ENCODE data around the gene ALDH1L2.

ALDH1L2 gene

GRCh38 chr12:105069936-105070702 is 14.1 kb downstream of the ALDH1L2 start:
- Histone ChIP-seq H3K27me3 (ENCODE audit: control insufficient read depth in 5 of 5, insufficient read depth in 4 of 5, low read length in 5 of 5) (no peaks in the 10 kb centered on the region), H3K9me3 (ENCODE audit: control insufficient read depth in 5 of 5, low read length in 5 of 5) (no peaks in the 10 kb centered on the region), H3K36me3 (ENCODE audit: control insufficient read depth in 5 of 5, insufficient read depth in 5 of 5, low read length in 5 of 5) (peaks cover 5 to 21% (median 7%) of the 10 kb centered on the region in 5 donors), H3K9ac (ENCODE audit: low read length in 5 of 5) (no peak overlapping the region), H3K27ac (ENCODE audit: low read depth, low read length) (no peak overlapping the region), H3K4me3 (ENCODE audit: low read depth in 1 of 5, low read length in 5 of 5) (no peak overlapping the region), H3K4me1 (ENCODE audit: control insufficient read depth in 5 of 5, insufficient read depth in 5 of 5, low read length in 5 of 5) (no peaks in the 10 kb centered on the region)

GRCh38 chr12:105067511-105068031 is 16.7 kb downstream of the ALDH1L2 start:
- Histone ChIP-seq H3K27me3 (ENCODE audit: control insufficient read depth in 5 of 5, insufficient read depth in 4 of 5, low read length in 5 of 5) (no peaks in the 10 kb centered on the region), H3K36me3 (ENCODE audit: control insufficient read depth in 5 of 5, insufficient read depth in 5 of 5, low read length in 5 of 5) (peaks cover 7 to 30% (median 8%) of the 10 kb centered on the region in 5 donors), H3K4me1 (ENCODE audit: control insufficient read depth in 5 of 5, insufficient read depth in 5 of 5, low read length in 5 of 5) (no peaks in the 10 kb centered on the region), H3K4me3 (ENCODE audit: low read depth in 1 of 5, low read length in 5 of 5) (no peak overlapping the region), H3K9ac (ENCODE audit: low read length in 5 of 5) (no peak overlapping the region), H3K9me3 (ENCODE audit: control insufficient read depth in 5 of 5, low read length in 5 of 5) (no peaks in the 10 kb centered on the region), H3K27ac (ENCODE audit: low read depth, low read length) (no peak overlapping the region)

GRCh38 chr12:105064564-105065178 is 19.6 kb downstream of the ALDH1L2 start:
- Histone ChIP-seq H3K27ac (ENCODE audit: low read depth, low read length) (no peak overlapping the region), H3K9ac (ENCODE audit: low read length in 5 of 5) (no peak overlapping the region), H3K4me3 (ENCODE audit: low read depth in 1 of 5, low read length in 5 of 5) (no peak overlapping the region), H3K36me3 (ENCODE audit: control insufficient read depth in 5 of 5, insufficient read depth in 5 of 5, low read length in 5 of 5) (peaks cover 6 to 47% (median 16%) of the 10 kb centered on the region in 5 donors), H3K27me3 (ENCODE audit: control insufficient read depth in 5 of 5, insufficient read depth in 4 of 5, low read length in 5 of 5) (no peaks in the 10 kb centered on the region), H3K9me3 (ENCODE audit: control insufficient read depth in 5 of 5, low read length in 5 of 5) (no peaks in the 10 kb centered on the region), H3K4me1 (ENCODE audit: control insufficient read depth in 5 of 5, insufficient read depth in 5 of 5, low read length in 5 of 5) (no peaks in the 10 kb centered on the region)

- peaks cover 0 to 7% (median 0%) of the 10 kb centered on the region in 5 donors for H3K9me3 ChIP-seq (ENCODE audit: control insufficient read depth in 5 of 5, low read length in 5 of 5)
- no peak overlapping the region for H3K9ac ChIP-seq (ENCODE audit: low read length in 5 of 5)
- no peaks in the 10 kb centered on the region for H3K4me1 ChIP-seq (ENCODE audit: control insufficient read depth in 5 of 5, insufficient read depth in 5 of 5, low read length in 5 of 5)
- H3K36me3 ChIP-seq (ENCODE audit: control insufficient read depth in 5 of 5, insufficient read depth in 5 of 5, low read length in 5 of 5), result peaks cover 7 to 42% (median 17%) of the 10 kb centered on the region in 5 donors
- H3K4me3 ChIP-seq (ENCODE audit: low read depth in 1 of 5, low read length in 5 of 5), result no peak overlapping the region
- H3K27ac ChIP-seq (ENCODE audit: low read depth, low read length), result no peak overlapping the region
- no peaks in the 10 kb centered on the region for H3K27me3 ChIP-seq (ENCODE audit: control insufficient read depth in 5 of 5, insufficient read depth in 4 of 5, low read length in 5 of 5)
These were observed 23.4 kb downstream of the ALDH1L2 start for GRCh38 chr12:105060715-105061378.

- Histone ChIP-seq H3K9me3 (ENCODE audit: control insufficient read depth in 5 of 5, low read length in 5 of 5) (peaks cover 0 to 8% (median 0%) of the 10 kb centered on the region in 5 donors), H3K9ac (ENCODE audit: low read length in 5 of 5) (no peak overlapping the region), H3K4me1 (ENCODE audit: control insufficient read depth in 5 of 5, insufficient read depth in 5 of 5, low read length in 5 of 5) (peaks cover 0 to 8% (median 2%) of the 10 kb centered on the region in 5 donors), H3K36me3 (ENCODE audit: control insufficient read depth in 5 of 5, insufficient read depth in 5 of 5, low read length in 5 of 5) (peaks cover 4 to 18% (median 13%) of the 10 kb centered on the region in 5 donors), H3K4me3 (ENCODE audit: low read depth in 1 of 5, low read length in 5 of 5) (no peak overlapping the region), H3K27me3 (ENCODE audit: control insufficient read depth in 5 of 5, insufficient read depth in 4 of 5, low read length in 5 of 5) (no peaks in the 10 kb centered on the region), H3K27ac (ENCODE audit: low read depth, low read length) (no peak overlapping the region)
These were observed 27.1 kb downstream of the ALDH1L2 start for GRCh38 chr12:105057174-105057573.

- Histone ChIP-seq H3K9me3 (ENCODE audit: control insufficient read depth in 5 of 5, low read length in 5 of 5) (peaks cover 0 to 8% (median 0%) of the 10 kb centered on the region in 5 donors), H3K4me1 (ENCODE audit: control insufficient read depth in 5 of 5, insufficient read depth in 5 of 5, low read length in 5 of 5) (peaks cover 0 to 8% (median 2%) of the 10 kb centered on the region in 5 donors), H3K27me3 (ENCODE audit: control insufficient read depth in 5 of 5, insufficient read depth in 4 of 5, low read length in 5 of 5) (no peaks in the 10 kb centered on the region), H3K27ac (ENCODE audit: low read depth, low read length) (no peak overlapping the region), H3K9ac (ENCODE audit: low read length in 5 of 5) (no peak overlapping the region), H3K4me3 (ENCODE audit: low read depth in 1 of 5, low read length in 5 of 5) (no peak overlapping the region), H3K36me3 (ENCODE audit: control insufficient read depth in 5 of 5, insufficient read depth in 5 of 5, low read length in 5 of 5) (peaks cover 7 to 8% (median 8%) of the 10 kb centered on the region in 5 donors)
These were observed 31.1 kb downstream of the ALDH1L2 start for GRCh38 chr12:105053116-105053572.

- Histone ChIP-seq H3K4me1 (ENCODE audit: control insufficient read depth in 5 of 5, insufficient read depth in 5 of 5, low read length in 5 of 5) (peaks cover 0 to 8% (median 2%) of the 10 kb centered on the region in 5 donors), H3K27ac (ENCODE audit: low read depth, low read length) (no peak overlapping the region), H3K4me3 (ENCODE audit: low read depth in 1 of 5, low read length in 5 of 5) (no peak overlapping the region), H3K9ac (ENCODE audit: low read length in 5 of 5) (no peak overlapping the region), H3K9me3 (ENCODE audit: control insufficient read depth in 5 of 5, low read length in 5 of 5) (peaks cover 0 to 8% (median 2%) of the 10 kb centered on the region in 5 donors), H3K36me3 (ENCODE audit: control insufficient read depth in 5 of 5, insufficient read depth in 5 of 5, low read length in 5 of 5) (peaks cover 7 to 14% (median 8%) of the 10 kb centered on the region in 5 donors), H3K27me3 (ENCODE audit: control insufficient read depth in 5 of 5, insufficient read depth in 4 of 5, low read length in 5 of 5) (no peaks in the 10 kb centered on the region)
These were observed 32.3 kb downstream of the ALDH1L2 start for GRCh38 chr12:105051981-105052380.

- Histone ChIP-seq H3K9ac (ENCODE audit: low read length in 5 of 5) (no peak overlapping the region), H3K27ac (ENCODE audit: low read depth, low read length) (no peak overlapping the region), H3K9me3 (ENCODE audit: control insufficient read depth in 5 of 5, low read length in 5 of 5) (peaks cover 0 to 3% (median 0%) of the 10 kb centered on the region in 5 donors), H3K27me3 (ENCODE audit: control insufficient read depth in 5 of 5, insufficient read depth in 4 of 5, low read length in 5 of 5) (no peaks in the 10 kb centered on the region), H3K36me3 (ENCODE audit: control insufficient read depth in 5 of 5, insufficient read depth in 5 of 5, low read length in 5 of 5) (peaks cover 7 to 14% (median 13%) of the 10 kb centered on the region in 5 donors), H3K4me3 (ENCODE audit: low read depth in 1 of 5, low read length in 5 of 5) (no peak overlapping the region), H3K4me1 (ENCODE audit: control insufficient read depth in 5 of 5, insufficient read depth in 5 of 5, low read length in 5 of 5) (peaks cover 0 to 6% (median 2%) of the 10 kb centered on the region in 5 donors)
These were observed 35.9 kb downstream of the ALDH1L2 start for GRCh38 chr12:105048315-105048714.

GRCh38 chr12:105047308-105047707 is 37.0 kb downstream of the ALDH1L2 start:
- Histone ChIP-seq H3K9ac (ENCODE audit: low read length in 5 of 5) (no peak overlapping the region), H3K27ac (ENCODE audit: low read depth, low read length) (no peak overlapping the region), H3K9me3 (ENCODE audit: control insufficient read depth in 5 of 5, low read length in 5 of 5) (peaks cover 0 to 3% (median 0%) of the 10 kb centered on the region in 5 donors), H3K36me3 (ENCODE audit: control insufficient read depth in 5 of 5, insufficient read depth in 5 of 5, low read length in 5 of 5) (peaks cover 7 to 16% (median 13%) of the 10 kb centered on the region in 5 donors), H3K4me1 (ENCODE audit: control insufficient read depth in 5 of 5, insufficient read depth in 5 of 5, low read length in 5 of 5) (no peaks in the 10 kb centered on the region), H3K4me3 (ENCODE audit: low read depth in 1 of 5, low read length in 5 of 5) (no peak overlapping the region), H3K27me3 (ENCODE audit: control insufficient read depth in 5 of 5, insufficient read depth in 4 of 5, low read length in 5 of 5) (no peaks in the 10 kb centered on the region)

All from subcutaneous abdominal adipose tissue (tissue), 5 donors.